ENCODE data around the gene PLAC9.

DNA sequence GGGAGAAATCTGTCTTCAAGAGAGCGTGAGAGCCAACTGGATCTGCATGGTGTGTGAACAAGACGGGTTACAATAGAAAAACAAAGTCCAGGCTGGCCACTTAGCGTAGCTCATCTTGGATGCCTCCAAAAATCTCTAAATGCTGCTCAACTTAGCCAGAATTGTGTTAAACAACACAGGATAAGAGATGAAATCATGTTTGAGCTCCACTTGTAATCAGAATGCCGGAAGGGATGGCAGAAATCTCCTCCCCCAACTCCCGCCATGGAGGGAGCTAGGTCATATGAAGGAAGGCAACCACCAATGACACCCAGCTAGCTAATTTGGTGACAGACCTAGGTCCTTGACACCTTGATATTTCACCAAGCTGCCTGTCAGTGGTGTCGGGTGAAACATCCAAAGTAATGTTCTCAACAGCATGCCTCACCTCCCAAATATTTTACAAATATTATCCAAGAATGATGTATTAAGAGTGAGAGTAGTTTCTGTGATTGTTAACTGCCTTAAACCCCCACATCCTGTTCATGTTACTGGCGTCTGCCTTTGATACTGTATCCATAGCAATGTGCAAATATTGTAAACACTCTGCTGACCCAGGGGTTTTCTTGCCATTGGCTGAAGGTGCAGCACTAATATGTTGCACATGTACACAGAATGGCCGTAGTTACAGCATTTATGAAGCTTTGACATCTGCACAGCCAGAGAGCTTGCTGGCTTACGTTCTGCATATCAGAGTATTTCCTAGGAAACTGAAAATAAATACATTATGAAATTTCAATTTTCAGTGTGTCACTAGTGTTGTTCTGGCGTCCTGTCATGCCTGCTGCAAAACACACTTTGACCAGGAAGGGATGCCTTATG is 28.2 kb upstream of the PLAC9 start:
- TF ChIP-seq CTCF (conservative IDR thresholded peaks at IDR 0.05 in 1 of 2, IDR thresholded peaks at IDR 0.05 in 1 of 2; ENCODE audit: low read depth in 1 of 2, low read length in 2 of 2) (no peak), EZH2 (IDR thresholded peaks at IDR 0.05; ENCODE audit: low read length, missing control alignments) (no peak)
